Left ventricle myocardium inferior (tissue), 1 donor: ENCODE results near the gene RNU1-3. TPM values are rescaled to one million over a fixed set of nuclear protein-coding genes. Genes with fewer than 3 reads are reported as not detected.
"Not testable (repeated sequence)": the region's sequence is repeated elsewhere in the genome, so short reads cannot be mapped to it uniquely, and the experiment has no call there.

Source experiments
- DNase-seq: peaks from one replicate; pipeline ENCODE4 v3.0.0-alpha.2; 2020
- H3K27ac ChIP-seq: fragments of 200-600 bp; replicated peaks from 2 replicates; pipeline ENCODE4 v1.8.0; 2021
- H3K27me3 ChIP-seq: fragments of 200-600 bp; 2 replicates; pipeline ENCODE4 v1.8.0; 2021; ENCODE audit warnings: low read depth
- H3K36me3 ChIP-seq: fragments of 200-600 bp; 2 replicates; pipeline ENCODE4 v1.8.0; 2021
- H3K4me1 ChIP-seq: fragments of 200-600 bp; 2 replicates; pipeline ENCODE4 v1.8.0; 2021
- H3K4me3 ChIP-seq: fragments of 200-600 bp; 2 replicates; pipeline ENCODE4 v1.8.0; 2021; ENCODE audit warnings: mild to moderate bottlenecking, moderate library complexity
- H3K9me3 ChIP-seq: fragments of 200-600 bp; replicated peaks from 2 replicates; pipeline ENCODE4 v1.8.0; 2021
- intact Hi-C: fragments of 100-400 bp; cut with micrococcal nuclease; formaldehyde crosslinking; loops from one replicate; pipeline ENCODE4 v1.11.0; 2022
- total RNA-seq: library from RNA; stranded (reverse); fragmentation: NEBNext Ultra II Directional; extraction: Animal tissue kit (Norgen Biotek cat#: 25700); gene quantifications from one replicate; pipeline ENCODE4 v1.2.1, GENCODE V29; 2021
- TF ChIP-seq, protein P1 (sequence below): fragments of 200-600 bp; IDR thresholded peaks from 2 replicates; pipeline ENCODE4 v1.8.0; 2021; ENCODE audit warnings: antibody characterized with exemption, mild to moderate bottlenecking, borderline replicate concordance
- donor health status: DM: no; HTN: yes; CAD: no; lungs with severe emphysema.

RNU1-3 gene
- total RNA-seq, 1 donor from 2014 or later: 6,072 TPM

DNA sequence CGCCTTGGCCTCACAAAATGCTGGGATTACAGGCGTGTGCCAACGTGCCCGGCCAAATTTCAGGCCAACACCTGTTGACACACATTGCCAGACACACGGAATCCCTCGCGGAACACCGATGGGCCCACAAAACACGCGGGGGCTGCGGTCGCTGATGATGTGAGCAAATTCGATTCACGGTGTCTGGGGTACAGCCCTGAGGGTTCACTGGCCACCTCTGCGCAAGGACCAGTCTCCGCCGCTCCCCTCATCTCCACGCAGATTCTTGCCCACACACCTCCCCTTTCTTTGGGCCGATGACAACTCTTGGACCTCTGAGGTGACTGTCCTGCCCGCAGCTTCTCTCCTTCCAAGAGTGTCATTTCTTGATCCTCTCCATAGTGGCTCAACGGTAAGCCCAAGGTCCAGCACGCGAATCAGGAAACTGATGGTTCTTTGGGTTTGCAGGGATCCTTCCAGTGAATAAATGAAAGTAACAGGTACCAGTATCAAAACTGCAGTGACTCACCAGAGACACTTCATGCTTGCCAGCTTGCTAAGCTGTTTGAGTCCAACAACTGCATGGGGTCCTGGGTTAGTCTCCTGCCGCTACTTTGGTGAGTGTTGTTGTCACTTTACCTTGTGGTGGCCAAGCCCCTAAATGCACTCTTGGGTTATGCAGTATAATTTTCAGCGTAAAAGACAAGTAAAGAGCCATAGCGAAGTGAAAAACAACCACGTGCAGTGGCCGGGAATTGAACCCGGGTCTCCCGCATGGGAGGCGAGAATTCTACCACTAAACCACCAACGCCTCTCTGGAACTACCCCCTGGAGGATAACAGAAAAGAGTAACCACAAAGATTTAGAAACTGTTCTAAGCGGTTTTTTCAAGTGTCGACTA lies 11.0 kb upstream of the RNU1-3 start:
- Histone ChIP-seq H3K27me3 (peaks cover 26% of the 10 kb centered on the region), H3K9me3 (no peaks in the 10 kb centered on the region), H3K36me3 (no peaks in the 10 kb centered on the region), H3K4me3 (no peak overlapping the region), H3K4me1 (no peaks in the 10 kb centered on the region), H3K27ac (no peak overlapping the region)
- TF ChIP-seq, protein P1, sequence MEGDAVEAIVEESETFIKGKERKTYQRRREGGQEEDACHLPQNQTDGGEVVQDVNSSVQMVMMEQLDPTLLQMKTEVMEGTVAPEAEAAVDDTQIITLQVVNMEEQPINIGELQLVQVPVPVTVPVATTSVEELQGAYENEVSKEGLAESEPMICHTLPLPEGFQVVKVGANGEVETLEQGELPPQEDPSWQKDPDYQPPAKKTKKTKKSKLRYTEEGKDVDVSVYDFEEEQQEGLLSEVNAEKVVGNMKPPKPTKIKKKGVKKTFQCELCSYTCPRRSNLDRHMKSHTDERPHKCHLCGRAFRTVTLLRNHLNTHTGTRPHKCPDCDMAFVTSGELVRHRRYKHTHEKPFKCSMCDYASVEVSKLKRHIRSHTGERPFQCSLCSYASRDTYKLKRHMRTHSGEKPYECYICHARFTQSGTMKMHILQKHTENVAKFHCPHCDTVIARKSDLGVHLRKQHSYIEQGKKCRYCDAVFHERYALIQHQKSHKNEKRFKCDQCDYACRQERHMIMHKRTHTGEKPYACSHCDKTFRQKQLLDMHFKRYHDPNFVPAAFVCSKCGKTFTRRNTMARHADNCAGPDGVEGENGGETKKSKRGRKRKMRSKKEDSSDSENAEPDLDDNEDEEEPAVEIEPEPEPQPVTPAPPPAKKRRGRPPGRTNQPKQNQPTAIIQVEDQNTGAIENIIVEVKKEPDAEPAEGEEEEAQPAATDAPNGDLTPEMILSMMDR: no peak
- intact Hi-C loops: no loop called here
- no peak for DNase-seq

DNA sequence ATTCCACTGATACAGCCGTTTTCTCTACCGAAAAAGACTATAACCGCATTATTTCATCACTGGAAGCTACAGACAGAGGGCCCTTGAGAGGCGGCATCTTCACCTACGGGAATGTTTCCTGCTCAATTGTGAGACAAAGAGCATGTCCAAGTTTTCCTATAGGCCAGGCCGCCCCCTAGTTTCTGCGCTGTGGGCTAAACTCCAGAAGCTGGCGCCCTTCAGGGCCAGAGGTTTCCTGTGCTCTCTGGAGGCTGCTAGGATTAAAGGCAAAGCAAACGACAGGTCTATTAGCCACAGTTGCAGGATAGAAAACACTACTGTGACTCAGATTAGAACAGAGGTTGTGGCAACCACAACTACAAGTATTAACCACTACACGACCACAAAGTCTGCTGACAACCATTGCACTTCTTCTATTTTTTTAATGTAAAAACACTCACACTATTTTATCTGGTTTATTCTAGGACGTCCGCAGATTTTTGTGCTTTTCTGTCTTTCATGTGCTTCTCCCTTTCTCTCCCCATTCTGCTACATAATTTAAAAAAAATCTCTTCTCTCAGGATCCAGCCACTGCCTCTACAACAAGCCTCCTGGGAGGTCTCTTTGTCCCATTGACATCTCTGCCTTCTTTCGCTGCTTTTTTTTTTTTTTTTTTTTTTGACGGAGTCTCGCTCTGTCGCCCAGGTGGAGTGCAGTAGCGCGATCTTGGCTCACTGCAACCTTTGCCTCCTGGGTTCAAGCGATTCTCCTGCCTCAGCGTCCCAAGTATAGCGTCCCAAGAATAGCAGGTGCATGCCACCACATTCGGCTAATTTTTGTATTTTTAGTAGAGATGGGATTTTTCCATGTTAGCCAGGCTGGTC lies 10.1 kb upstream of the RNU1-3 start:
- H3K4me1 ChIP-seq, H3K27ac ChIP-seq, DNase-seq, H3K4me3 ChIP-seq, H3K36me3 ChIP-seq, H3K9me3 ChIP-seq, intact Hi-C loops: not testable (repeated sequence)
- peaks cover 26% of the 10 kb centered on the region for H3K27me3 ChIP-seq

GRCh38 chr1:16675118-16675510 lies 8.4 kb upstream of the RNU1-3 start:
- H3K4me1 ChIP-seq, H3K27ac ChIP-seq, intact Hi-C loops, H3K4me3 ChIP-seq, H3K36me3 ChIP-seq, H3K9me3 ChIP-seq, DNase-seq: not testable (repeated sequence)
- H3K27me3 ChIP-seq: peaks cover 23% of the 10 kb centered on the region

DNA sequence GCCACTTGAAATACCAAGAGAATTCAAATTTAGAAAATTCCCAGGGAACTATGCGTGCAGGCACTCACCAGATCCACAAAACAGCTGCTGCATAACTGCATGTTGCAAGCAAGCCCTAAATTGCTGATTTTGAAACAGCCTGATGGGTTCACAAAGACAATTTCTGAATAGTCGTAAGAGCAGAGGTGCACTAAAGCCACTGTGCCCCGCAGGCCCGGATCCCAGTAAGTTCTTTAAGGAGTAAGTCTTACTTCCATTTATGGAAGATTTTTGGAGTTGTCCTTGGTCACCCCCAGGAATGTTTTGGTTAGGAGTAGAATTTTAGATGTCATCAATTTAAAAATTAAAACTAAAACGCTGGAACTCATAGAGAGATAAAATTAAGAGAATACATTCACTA lies 7.2 kb upstream of the RNU1-3 start:
- H3K27ac ChIP-seq, H3K4me1 ChIP-seq, intact Hi-C loops, H3K36me3 ChIP-seq, H3K9me3 ChIP-seq, DNase-seq, H3K4me3 ChIP-seq: not testable (repeated sequence)
- H3K27me3 ChIP-seq: peaks cover 13% of the 10 kb centered on the region

- H3K36me3 ChIP-seq, DNase-seq, H3K9me3 ChIP-seq, H3K4me3 ChIP-seq, intact Hi-C loops, H3K4me1 ChIP-seq, H3K27me3 ChIP-seq, H3K27ac ChIP-seq: not testable (repeated sequence)
Observed at GRCh38 chr1:16665836-16666235, 912 bp downstream of the RNU1-3 start.

DNA sequence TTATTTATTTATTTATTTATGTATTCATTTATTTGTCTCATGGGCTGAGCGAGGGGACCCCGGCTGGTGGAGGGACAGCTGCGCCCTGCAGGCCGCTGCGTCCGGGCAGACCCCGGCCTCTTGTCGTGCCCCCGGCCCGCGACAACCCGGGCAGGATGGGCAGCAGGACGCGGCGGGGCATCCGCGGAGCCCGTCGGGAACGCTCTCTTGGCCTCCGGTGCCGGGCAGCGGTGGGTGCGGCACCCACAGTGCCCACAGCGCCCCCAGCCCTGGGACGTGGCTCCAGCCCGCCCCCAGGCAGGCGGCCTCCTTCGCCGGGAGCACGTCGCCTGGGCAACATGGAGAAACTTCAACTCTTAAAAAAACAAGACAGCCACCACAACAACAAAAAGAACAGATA lies 8.5 kb downstream of the RNU1-3 start:
- H3K27me3 ChIP-seq, H3K9me3 ChIP-seq, intact Hi-C loops, H3K4me3 ChIP-seq, DNase-seq, H3K4me1 ChIP-seq, H3K27ac ChIP-seq, H3K36me3 ChIP-seq: not testable (repeated sequence)

- H3K4me3 ChIP-seq, DNase-seq, intact Hi-C loops, H3K4me1 ChIP-seq, H3K27ac ChIP-seq, H3K9me3 ChIP-seq, H3K27me3 ChIP-seq, H3K36me3 ChIP-seq: not testable (repeated sequence)
Observed at GRCh38 chr1:16656981-16657683, 9.6 kb downstream of the RNU1-3 start.

- H3K9me3 ChIP-seq, H3K4me1 ChIP-seq, intact Hi-C loops, H3K4me3 ChIP-seq, H3K27ac ChIP-seq, H3K36me3 ChIP-seq, H3K27me3 ChIP-seq, DNase-seq: not testable (repeated sequence)
Observed at GRCh38 chr1:16656574-16656973, 10.2 kb downstream of the RNU1-3 start.

GRCh38 chr1:16651560-16651959 lies 15.2 kb downstream of the RNU1-3 start:
- H3K9me3 ChIP-seq, H3K4me3 ChIP-seq, H3K27ac ChIP-seq, DNase-seq, H3K36me3 ChIP-seq, intact Hi-C loops, H3K4me1 ChIP-seq: not testable (repeated sequence)
- H3K27me3 ChIP-seq: peaks cover 18% of the 10 kb centered on the region

- H3K36me3 ChIP-seq, H3K9me3 ChIP-seq, DNase-seq, H3K27ac ChIP-seq, H3K4me3 ChIP-seq, H3K4me1 ChIP-seq, intact Hi-C loops: not testable (repeated sequence)
- H3K27me3 ChIP-seq: peaks cover 18% of the 10 kb centered on the region
Observed at GRCh38 chr1:16649960-16650359, 16.8 kb downstream of the RNU1-3 start.

GRCh38 chr1:16649390-16649789 lies 17.4 kb downstream of the RNU1-3 start:
- H3K9me3 ChIP-seq, H3K27ac ChIP-seq, H3K4me3 ChIP-seq, intact Hi-C loops, H3K36me3 ChIP-seq: not testable (repeated sequence)
- peaks cover 14% of the 10 kb centered on the region for H3K4me1 ChIP-seq
- H3K27me3 ChIP-seq: peaks cover 18% of the 10 kb centered on the region
- DNase-seq: peak; percentile 12

GRCh38 chr1:16648756-16649155 lies 18.0 kb downstream of the RNU1-3 start:
- H3K9me3 ChIP-seq, DNase-seq, intact Hi-C loops, H3K27ac ChIP-seq, H3K4me3 ChIP-seq, H3K36me3 ChIP-seq: not testable (repeated sequence)
- Histone ChIP-seq H3K27me3 (peaks cover 18% of the 10 kb centered on the region), H3K4me1 (peaks cover 20% of the 10 kb centered on the region)
